Measurements from ENCODE around the gene HS3ST4. TPM values are rescaled to one million over a fixed set of nuclear protein-coding genes. Genes with fewer than 3 reads are reported as not detected.

The HS3ST4 gene
- polyA plus RNA-seq, 1 experiment = not detected

- TF ChIP-seq CTCF (IDR thresholded peaks at IDR 0.05; ENCODE audit: low read depth, low read length) = no peak
Measured at GRCh38 chr16:26129997-26130396, 438.2 kb downstream of the HS3ST4 start.

GRCh38 chr16:26133416-26134093 is 441.8 kb downstream of the HS3ST4 start:
- Histone ChIP-seq H3K27me3 (ENCODE audit: control insufficient read depth, insufficient read depth, low read length) (no peaks in the 10 kb centered on the region), H3K4me3 (ENCODE audit: low read depth, low read length) (no peak overlapping the region), H3K27ac (ENCODE audit: low read depth, low read length) (no peak overlapping the region), H3K9me3 (ENCODE audit: control insufficient read depth, insufficient read depth, low read length) (peaks cover 24% of the 10 kb centered on the region)
- POLR2A ChIA-PET = interaction anchor here (0.7 kb wide), 1 partner anchor 14 kb away, joined by 3 read pairs; no protein-coding TSS in a partner anchor
- no peak for DNase-seq (ENCODE audit: low read depth, low spot score)
- TF ChIP-seq CTCF (IDR thresholded peaks at IDR 0.05; ENCODE audit: low read depth, low read length) = no peak
- CTCF ChIA-PET = interaction anchor here (0.6 kb wide), 2 partner anchors 977 to 1223 kb away, joined by 3 read pairs; no protein-coding TSS in a partner anchor

More at GRCh38 chr16:26129997-26130396, 438.2 kb downstream of the HS3ST4 start:
- Histone ChIP-seq H3K27me3 (ENCODE audit: control insufficient read depth, insufficient read depth, low read length) (no peaks in the 10 kb centered on the region), H3K27ac (ENCODE audit: low read depth, low read length) (no peak overlapping the region), H3K9me3 (ENCODE audit: control insufficient read depth, insufficient read depth, low read length) (peaks cover 28% of the 10 kb centered on the region), H3K4me3 (ENCODE audit: low read depth, low read length) (no peak overlapping the region)
- no peak for DNase-seq (ENCODE audit: low read depth, low spot score)
- CTCF ChIA-PET = no interaction called here
- POLR2A ChIA-PET = no interaction called here

- no peak for TF ChIP-seq CTCF (IDR thresholded peaks at IDR 0.05; ENCODE audit: low read depth, low read length)
- POLR2A ChIA-PET = no interaction called here
- CTCF ChIA-PET = no interaction called here
- DNase-seq (ENCODE audit: low read depth, low spot score) = no peak
- no peaks in the 10 kb centered on the region for H3K27me3 ChIP-seq (ENCODE audit: control insufficient read depth, insufficient read depth, low read length)
- H3K9me3 ChIP-seq (ENCODE audit: control insufficient read depth, insufficient read depth, low read length) = peaks cover 16% of the 10 kb centered on the region
- H3K27ac ChIP-seq (ENCODE audit: low read depth, low read length) = no peak overlapping the region
- H3K4me3 ChIP-seq (ENCODE audit: low read depth, low read length) = no peak overlapping the region
Measured at GRCh38 chr16:26134588-26134987, 442.8 kb downstream of the HS3ST4 start.

DNA sequence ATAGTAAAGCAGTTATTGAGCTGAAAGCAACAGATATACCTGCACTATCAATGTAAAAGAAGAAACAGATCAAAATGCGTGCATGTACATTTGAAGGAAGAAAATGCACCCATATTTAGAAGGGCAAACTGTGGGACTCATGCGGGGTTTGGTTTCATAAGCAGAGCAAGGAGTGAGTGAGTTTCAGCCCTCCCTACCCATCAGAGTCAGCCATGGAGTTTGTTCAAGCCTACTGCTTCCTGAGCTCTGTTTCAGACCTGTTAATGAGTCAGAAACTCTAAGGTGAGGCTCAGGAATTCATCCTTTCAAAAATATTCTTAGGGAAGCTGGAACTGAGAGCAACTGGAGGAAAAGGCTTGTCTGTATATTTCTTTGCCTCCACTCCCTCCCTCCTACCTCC is 446.2 kb downstream of the HS3ST4 start:
- Histone ChIP-seq H3K4me3 (ENCODE audit: low read depth, low read length) (no peak overlapping the region), H3K9me3 (ENCODE audit: control insufficient read depth, insufficient read depth, low read length) (peaks cover 10% of the 10 kb centered on the region), H3K27me3 (ENCODE audit: control insufficient read depth, insufficient read depth, low read length) (no peaks in the 10 kb centered on the region), H3K27ac (ENCODE audit: low read depth, low read length) (no peak overlapping the region)
- ChIA-PET POLR2A (no interaction called here), CTCF (interaction anchor here (0.6 kb wide), 1 partner anchor 972 kb away, joined by 3 read pairs; no protein-coding TSS in a partner anchor)
- no peak for DNase-seq (ENCODE audit: low read depth, low spot score)
- no peak for TF ChIP-seq CTCF (IDR thresholded peaks at IDR 0.05; ENCODE audit: low read depth, low read length)

DNA sequence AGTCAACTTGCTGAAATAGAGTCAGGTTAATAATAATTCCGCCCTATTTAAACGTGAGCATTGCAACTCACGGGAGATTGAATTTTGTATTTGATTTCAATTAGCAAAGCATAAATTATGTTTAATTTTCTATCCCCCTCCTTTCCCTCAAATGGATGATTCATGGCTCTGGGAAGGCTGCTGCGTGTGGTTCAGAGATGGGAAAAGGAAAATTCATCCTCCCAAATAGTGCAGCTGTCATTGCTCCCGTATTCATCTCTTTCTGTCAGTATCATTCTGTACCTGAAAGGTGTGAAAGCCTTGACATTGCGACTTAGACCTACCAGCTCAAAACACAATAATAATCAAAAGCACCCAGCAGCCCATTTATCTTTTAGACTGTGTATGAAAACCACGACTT is 447.3 kb downstream of the HS3ST4 start:
- POLR2A ChIA-PET = no interaction called here
- no peak for DNase-seq (ENCODE audit: low read depth, low spot score)
- Histone ChIP-seq H3K27ac (ENCODE audit: low read depth, low read length) (no peak overlapping the region), H3K9me3 (ENCODE audit: control insufficient read depth, insufficient read depth, low read length) (peaks cover 8% of the 10 kb centered on the region), H3K27me3 (ENCODE audit: control insufficient read depth, insufficient read depth, low read length) (no peaks in the 10 kb centered on the region), H3K4me3 (ENCODE audit: low read depth, low read length) (no peak overlapping the region)
- CTCF ChIA-PET = no interaction called here
- TF ChIP-seq CTCF (IDR thresholded peaks at IDR 0.05; ENCODE audit: low read depth, low read length) = no peak
